ENCODE data around the gene THEM5.

DNA sequence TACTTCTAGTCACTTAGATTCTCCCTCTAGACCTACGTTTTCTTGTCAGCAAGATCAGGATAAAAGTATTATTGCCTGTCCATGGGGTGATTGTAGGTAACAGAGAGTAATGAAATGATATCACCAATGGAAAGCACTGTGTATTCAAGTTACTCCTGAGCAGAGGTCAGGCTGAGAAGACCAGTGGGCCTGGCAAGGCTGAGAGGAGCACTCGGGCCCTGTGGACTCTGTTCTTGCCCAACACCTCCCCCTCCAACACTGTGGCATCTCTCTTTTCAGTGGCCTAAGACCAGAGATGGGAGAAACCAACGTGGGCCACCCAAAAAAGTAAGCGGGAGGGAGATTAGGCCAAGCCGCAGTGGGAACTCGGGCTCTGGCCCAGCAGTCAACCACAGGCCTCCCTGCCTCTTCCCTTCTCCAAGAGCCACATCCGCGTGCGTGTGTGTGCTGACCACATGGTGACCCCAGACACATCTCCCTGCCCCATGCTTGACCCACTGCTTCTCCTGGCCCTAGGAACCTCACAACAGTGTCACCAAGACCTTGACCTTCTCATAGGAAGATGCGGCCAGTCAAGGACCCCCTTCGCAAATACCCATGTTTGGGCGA is 34.2 kb downstream of the THEM5 start:
- TF ChIP-seq, protein P1, sequence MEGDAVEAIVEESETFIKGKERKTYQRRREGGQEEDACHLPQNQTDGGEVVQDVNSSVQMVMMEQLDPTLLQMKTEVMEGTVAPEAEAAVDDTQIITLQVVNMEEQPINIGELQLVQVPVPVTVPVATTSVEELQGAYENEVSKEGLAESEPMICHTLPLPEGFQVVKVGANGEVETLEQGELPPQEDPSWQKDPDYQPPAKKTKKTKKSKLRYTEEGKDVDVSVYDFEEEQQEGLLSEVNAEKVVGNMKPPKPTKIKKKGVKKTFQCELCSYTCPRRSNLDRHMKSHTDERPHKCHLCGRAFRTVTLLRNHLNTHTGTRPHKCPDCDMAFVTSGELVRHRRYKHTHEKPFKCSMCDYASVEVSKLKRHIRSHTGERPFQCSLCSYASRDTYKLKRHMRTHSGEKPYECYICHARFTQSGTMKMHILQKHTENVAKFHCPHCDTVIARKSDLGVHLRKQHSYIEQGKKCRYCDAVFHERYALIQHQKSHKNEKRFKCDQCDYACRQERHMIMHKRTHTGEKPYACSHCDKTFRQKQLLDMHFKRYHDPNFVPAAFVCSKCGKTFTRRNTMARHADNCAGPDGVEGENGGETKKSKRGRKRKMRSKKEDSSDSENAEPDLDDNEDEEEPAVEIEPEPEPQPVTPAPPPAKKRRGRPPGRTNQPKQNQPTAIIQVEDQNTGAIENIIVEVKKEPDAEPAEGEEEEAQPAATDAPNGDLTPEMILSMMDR (IDR thresholded peaks at IDR 0.05), result no peak
- no peak for TF ChIP-seq POLR2A (IDR thresholded peaks at IDR 0.05)

All from Peyer's patch (tissue), 4 donors.